B cell (primary cell): ENCODE results near the gene RTN4IP1.

Experiments used
- EZH2 ChIP-seq: IDR thresholded peaks from 2 replicates; pipeline ENCODE4 v1.6.1; 2012; ENCODE audit warnings: borderline replicate concordance, low read depth, mild to moderate bottlenecking, moderate library complexity, low read length; ENCODE audit not compliant: insufficient read depth, poor library complexity, severe bottlenecking
- TF ChIP-seq, protein P1 (sequence below): fragments of 200-600 bp; IDR thresholded peaks from one replicate; pipeline ENCODE4 v1.8.0; 2022; ENCODE audit warnings: antibody characterized with exemption, mild to moderate bottlenecking

DNA sequence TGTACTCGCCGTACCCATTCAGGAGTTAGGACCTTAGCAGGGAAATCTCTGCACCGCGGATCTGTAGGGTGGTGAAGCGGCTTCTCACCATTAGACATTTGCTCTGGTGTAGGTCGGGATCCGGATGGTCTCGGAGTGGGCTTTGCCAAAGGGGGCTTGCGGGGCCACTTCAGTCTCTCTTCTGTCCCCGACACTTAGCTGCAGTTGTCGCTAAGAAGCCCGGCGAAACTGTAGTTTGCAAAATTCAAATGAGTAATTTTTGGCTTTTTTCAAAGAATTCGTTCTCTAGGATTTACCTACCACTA is 513 bp upstream of the RTN4IP1 start:
- TF ChIP-seq, protein P1, sequence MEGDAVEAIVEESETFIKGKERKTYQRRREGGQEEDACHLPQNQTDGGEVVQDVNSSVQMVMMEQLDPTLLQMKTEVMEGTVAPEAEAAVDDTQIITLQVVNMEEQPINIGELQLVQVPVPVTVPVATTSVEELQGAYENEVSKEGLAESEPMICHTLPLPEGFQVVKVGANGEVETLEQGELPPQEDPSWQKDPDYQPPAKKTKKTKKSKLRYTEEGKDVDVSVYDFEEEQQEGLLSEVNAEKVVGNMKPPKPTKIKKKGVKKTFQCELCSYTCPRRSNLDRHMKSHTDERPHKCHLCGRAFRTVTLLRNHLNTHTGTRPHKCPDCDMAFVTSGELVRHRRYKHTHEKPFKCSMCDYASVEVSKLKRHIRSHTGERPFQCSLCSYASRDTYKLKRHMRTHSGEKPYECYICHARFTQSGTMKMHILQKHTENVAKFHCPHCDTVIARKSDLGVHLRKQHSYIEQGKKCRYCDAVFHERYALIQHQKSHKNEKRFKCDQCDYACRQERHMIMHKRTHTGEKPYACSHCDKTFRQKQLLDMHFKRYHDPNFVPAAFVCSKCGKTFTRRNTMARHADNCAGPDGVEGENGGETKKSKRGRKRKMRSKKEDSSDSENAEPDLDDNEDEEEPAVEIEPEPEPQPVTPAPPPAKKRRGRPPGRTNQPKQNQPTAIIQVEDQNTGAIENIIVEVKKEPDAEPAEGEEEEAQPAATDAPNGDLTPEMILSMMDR: no peak
- TF ChIP-seq EZH2: no peak
